WTC11 (cell line): ENCODE measurements around the gene SH3GL3.

Experiments
- CTCF ChIP-seq: fragments of 200-600 bp; IDR thresholded peaks from 2 replicates; pipeline ENCODE4 v1.8.0; 2022; ENCODE audit warnings: antibody characterized with exemption
- IRF1 ChIP-seq: sonication (generic); formaldehyde crosslinking; IDR thresholded peaks from 2 replicates; pipeline ENCODE4 v1.8.0; 2023; ENCODE audit warnings: missing genetic modification reagents
- NR2C2 ChIP-seq: sonication (generic); formaldehyde crosslinking; IDR thresholded peaks from 2 replicates; pipeline ENCODE4 v1.8.0; 2022; ENCODE audit warnings: mild to moderate bottlenecking, missing genetic modification reagents
- PRDM15 ChIP-seq: sonication (generic); formaldehyde crosslinking; IDR thresholded peaks from 2 replicates; pipeline ENCODE4 v1.8.0; 2022; ENCODE audit warnings: missing genetic modification reagents
- ZNF263 ChIP-seq: sonication (generic); formaldehyde crosslinking; IDR thresholded peaks from 2 replicates; pipeline ENCODE4 v1.8.1; 2022; ENCODE audit warnings: low read depth, mild to moderate bottlenecking, moderate library complexity, missing genetic modification reagents

- no peak for TF ChIP-seq IRF1 (CRISPR knock-in tag)
- no peak for TF ChIP-seq CTCF
- no peak for TF ChIP-seq NR2C2
- no peak for TF ChIP-seq PRDM15 (CRISPR knock-in tag)
- no peak for TF ChIP-seq ZNF263 (CRISPR knock-in tag)
Measured at GRCh38 chr15:83472797-83473196, 25.7 kb downstream of the SH3GL3 start.
